GM18505 (cell line): ENCODE results near the gene RAD51B.

Source experiments
- ATAC-seq: cut with Tn5 transposase; IDR thresholded peaks from one replicate; pipeline ENCODE4 v1.9.1; 2021; ENCODE audit not compliant: unreplicated experiment
- POLR2A ChIP-seq: IDR thresholded peaks from 4 replicates; pipeline ENCODE4 v1.6.1; 2011; ENCODE audit warnings: borderline replicate concordance; ENCODE audit not compliant: insufficient read depth, insufficient read length; ENCODE audit errors: extremely low read depth

The RAD51B gene

GRCh38 chr14:68244262-68244980 is 424.8 kb downstream of the RAD51B start:
- ATAC-seq: no peak
- TF ChIP-seq POLR2A: no peak

- ATAC-seq: no peak
- no peak for TF ChIP-seq POLR2A
These were observed 425.8 kb downstream of the RAD51B start for GRCh38 chr14:68245146-68246073.

- ATAC-seq: no peak
- TF ChIP-seq POLR2A: no peak
These were observed 426.7 kb downstream of the RAD51B start for GRCh38 chr14:68246074-68246785.

- TF ChIP-seq POLR2A: no peak
- no peak for ATAC-seq
These were observed 427.2 kb downstream of the RAD51B start for GRCh38 chr14:68246786-68247105.

GRCh38 chr14:68247274-68247673 is 427.7 kb downstream of the RAD51B start:
- no peak for ATAC-seq
- TF ChIP-seq POLR2A: no peak

GRCh38 chr14:68247676-68248268 is 428.2 kb downstream of the RAD51B start:
- TF ChIP-seq POLR2A: no peak
- ATAC-seq: no peak

GRCh38 chr14:68248481-68249255 is 429.1 kb downstream of the RAD51B start:
- TF ChIP-seq POLR2A: no peak
- ATAC-seq: no peak

GRCh38 chr14:68249661-68250451 is 430.3 kb downstream of the RAD51B start:
- no peak for TF ChIP-seq POLR2A
- ATAC-seq: no peak

- ATAC-seq: no peak
- no peak for TF ChIP-seq POLR2A
These were observed 431.6 kb downstream of the RAD51B start for GRCh38 chr14:68250927-68251768.

- ATAC-seq: no peak
- TF ChIP-seq POLR2A: no peak
These were observed 432.2 kb downstream of the RAD51B start for GRCh38 chr14:68251769-68252100.

GRCh38 chr14:68253160-68253780 is 433.7 kb downstream of the RAD51B start:
- no peak for TF ChIP-seq POLR2A
- ATAC-seq: no peak

GRCh38 chr14:68253878-68254528 is 434.4 kb downstream of the RAD51B start:
- no peak for ATAC-seq
- no peak for TF ChIP-seq POLR2A
